ENCODE measurements around the gene COL21A1. TPM values are rescaled to one million over a fixed set of nuclear protein-coding genes. Genes with fewer than 3 reads are reported as not detected.

COL21A1 gene
- total RNA-seq, 6 donors from 2014 or later, result 3.2 to 35.6 (median 9.2) TPM

- no peak for DNase-seq
- Histone ChIP-seq H3K4me1 (no peaks in the 10 kb centered on the region), H3K27me3 (no peaks in the 10 kb centered on the region), H3K27ac (no peak overlapping the region), H3K9me3 (no peaks in the 10 kb centered on the region), H3K4me3 (no peak overlapping the region), H3K36me3 (no peaks in the 10 kb centered on the region)
- WGBS, 2 donors, result 66 to 74% methylated on average over 1 of the region's 1 CpG
- no peak for TF ChIP-seq POLR2A (IDR thresholded peaks at IDR 0.05)
- no peak for TF ChIP-seq EP300 (IDR thresholded peaks at IDR 0.05)
- no peak for TF ChIP-seq CTCF (IDR thresholded peaks at IDR 0.05)
- TF ChIP-seq POLR2AphosphoS5 (IDR thresholded peaks at IDR 0.05), result no peak
- ATAC-seq (ENCODE audit: low FRiP score in 2 of 2), result no peak
Measured at GRCh38 chr6:56036916-56037600, 210.3 kb downstream of the COL21A1 start.

GRCh38 chr6:56033401-56033800, 214.0 kb downstream of the COL21A1 start:
- Histone ChIP-seq H3K27ac (no peak overlapping the region), H3K27me3 (no peaks in the 10 kb centered on the region), H3K36me3 (no peaks in the 10 kb centered on the region), H3K4me3 (no peak overlapping the region), H3K4me1 (no peaks in the 10 kb centered on the region), H3K9me3 (no peaks in the 10 kb centered on the region)
- WGBS, 2 donors, result 93% methylated on average over 2 of the region's 2 CpGs
- ATAC-seq (ENCODE audit: low FRiP score in 2 of 2), result no peak
- DNase-seq, result no peak
- TF ChIP-seq POLR2A (IDR thresholded peaks at IDR 0.05) (no peak), EP300 (IDR thresholded peaks at IDR 0.05) (no peak), CTCF (IDR thresholded peaks at IDR 0.05) (no peak), POLR2AphosphoS5 (IDR thresholded peaks at IDR 0.05) (no peak)

- no peaks in the 10 kb centered on the region for H3K4me1 ChIP-seq
- DNase-seq (no peak), ATAC-seq (ENCODE audit: low FRiP score in 2 of 2) (no peak)
- no peak for TF ChIP-seq POLR2A (IDR thresholded peaks at IDR 0.05)
- TF ChIP-seq EP300 (IDR thresholded peaks at IDR 0.05), result no peak
- no peak for TF ChIP-seq POLR2AphosphoS5 (IDR thresholded peaks at IDR 0.05)
- no peak for TF ChIP-seq CTCF (IDR thresholded peaks at IDR 0.05)
- WGBS, 2 donors, result 61 to 77% methylated on average over 2 of the region's 2 CpGs
- no peak overlapping the region for H3K4me3 ChIP-seq
- H3K36me3 ChIP-seq, result no peaks in the 10 kb centered on the region
- H3K27me3 ChIP-seq, result no peaks in the 10 kb centered on the region
- no peaks in the 10 kb centered on the region for H3K9me3 ChIP-seq
- no peak overlapping the region for H3K27ac ChIP-seq
Measured at GRCh38 chr6:56032715-56033260, 214.6 kb downstream of the COL21A1 start.

- ATAC-seq (ENCODE audit: low FRiP score in 2 of 2) (no peak), DNase-seq (no peak)
- Histone ChIP-seq H3K9me3 (no peaks in the 10 kb centered on the region), H3K27ac (no peak overlapping the region), H3K4me1 (no peaks in the 10 kb centered on the region), H3K27me3 (no peaks in the 10 kb centered on the region), H3K4me3 (no peak overlapping the region), H3K36me3 (no peaks in the 10 kb centered on the region)
- 88% methylated on average over 2 of the region's 2 CpGs for WGBS, 2 donors
- TF ChIP-seq POLR2A (IDR thresholded peaks at IDR 0.05) (no peak), CTCF (IDR thresholded peaks at IDR 0.05) (no peak), EP300 (IDR thresholded peaks at IDR 0.05) (no peak), POLR2AphosphoS5 (IDR thresholded peaks at IDR 0.05) (no peak)
Measured at GRCh38 chr6:56027865-56028264, 219.5 kb downstream of the COL21A1 start.
